H1 (cell line): ENCODE data around the gene ZNF318. TPM values are rescaled to one million over a fixed set of nuclear protein-coding genes. Genes with fewer than 3 reads are reported as not detected.

ENCODE experiments used
- CTCF ChIA-PET: fragments of 300-600 bp; sonication (Branson Sonifier 250); formaldehyde crosslinking; loops from one replicate; lab custom pipeline; 2021; ENCODE audit not compliant: partially characterized antibody; lab: Charles Lee
- POLR2A ChIA-PET: fragments of 300-600 bp; sonication (Branson Sonifier 250); formaldehyde crosslinking; loops from one replicate; lab custom pipeline; 2021; ENCODE audit warnings: inconsistent platforms; ENCODE audit not compliant: partially characterized antibody; lab: Charles Lee
- DNase-seq, 2 experiments: peaks; one replicate each; pipeline versions ENCODE4 v3.0.0 to v3.0.0-alpha.2; 2010 to 2022; ENCODE audit warnings: low spot score in 2 of 2, low read depth in 1 of 2, mixed read lengths in 1 of 2
- FAIRE-seq: peaks from 2 replicates; lab custom pipeline; 2011; peaks lifted over from hg19 to GRCh38; lab: Jason Lieb, UNC
- H2AFZ ChIP-seq: 2 replicates; pipeline ENCODE4 v1.8.1; 2012; ENCODE audit warnings: low read length, inconsistent platforms
- H2AK5ac ChIP-seq: 2 replicates; pipeline ENCODE4 v1.6.1; 2013; ENCODE audit warnings: low read depth, low read length
- H2BK120ac ChIP-seq: replicated peaks from 2 replicates; pipeline ENCODE3; 2013; ENCODE audit warnings: low read depth, low read length, inconsistent platforms
- H2BK12ac ChIP-seq: 2 replicates; pipeline ENCODE4 v1.6.1; 2013; ENCODE audit warnings: low read depth, low read length
- H2BK15ac ChIP-seq: 2 replicates; pipeline ENCODE4 v1.6.1; 2013; ENCODE audit warnings: low read length
- H2BK20ac ChIP-seq: 2 replicates; pipeline ENCODE4 v1.6.1; 2013; ENCODE audit warnings: low read length
- H2BK5ac ChIP-seq: 2 replicates; pipeline ENCODE4 v1.6.1; 2013; ENCODE audit warnings: low read depth, low read length
- H3K14ac ChIP-seq: 2 replicates; pipeline ENCODE4 v1.6.1; 2013; ENCODE audit warnings: inconsistent platforms; ENCODE audit not compliant: insufficient read length
- H3K18ac ChIP-seq: 2 replicates; pipeline ENCODE4 v1.6.1; 2013; ENCODE audit warnings: low read length; ENCODE audit errors: extremely low read depth
- H3K23ac ChIP-seq: 2 replicates; pipeline ENCODE4 v1.6.1; 2013; ENCODE audit warnings: inconsistent platforms; ENCODE audit not compliant: insufficient read length
- H3K23me2 ChIP-seq: 2 replicates; pipeline ENCODE4 v1.6.1; 2013; ENCODE audit warnings: low read depth, low read length
- H3K27ac ChIP-seq: 2 replicates; pipeline ENCODE4 v1.6.1; 2011; ENCODE audit warnings: low read depth, low read length, inconsistent platforms
- H3K27me3 ChIP-seq, 4 experiments: replicated peaks in 1 of 4; 1 replicate in 1 of 4; 2 replicates in 3 of 4; pipeline versions ENCODE4 v1.6.1 to v1.8.1; 2011 to 2013; ENCODE audit warnings: low read length in 3 of 4, mild to moderate bottlenecking in 3 of 4, inconsistent platforms in 2 of 4, mixed read lengths in 2 of 4, moderate library complexity in 1 of 4; ENCODE audit not compliant: control insufficient read depth in 3 of 4, insufficient read depth in 3 of 4; ENCODE audit errors: extremely low read depth in 1 of 4
- H3K36me3 ChIP-seq, 4 experiments: 2 replicates each; pipeline versions ENCODE4 v1.6.1 to v1.8.1; 2011 to 2013; ENCODE audit warnings: mild to moderate bottlenecking in 4 of 4, low read length in 3 of 4, moderate library complexity in 2 of 4, control low read depth in 1 of 4, inconsistent platforms in 1 of 4; ENCODE audit not compliant: insufficient read depth in 4 of 4, control insufficient read depth in 2 of 4
- H3K4ac ChIP-seq: replicated peaks from 2 replicates; pipeline ENCODE3; 2013; ENCODE audit warnings: low read length, low read depth, mixed read lengths, inconsistent platforms; ENCODE audit not compliant: insufficient read length
- H3K4me1 ChIP-seq, 4 experiments: replicated peaks in 1 of 4; 1 replicate in 1 of 4; 2 replicates in 3 of 4; pipeline versions ENCODE4 v1.6.1 to v1.8.1; 2011 to 2013; ENCODE audit warnings: low read length in 3 of 4, inconsistent platforms in 2 of 4, mixed read lengths in 1 of 4; ENCODE audit not compliant: insufficient read depth in 4 of 4, control insufficient read depth in 3 of 4
- H3K4me2 ChIP-seq, 2 experiments: 2 replicates each; pipeline versions ENCODE4 v1.6.1 to v1.8.1; 2011 to 2013; ENCODE audit warnings: low read depth in 2 of 2, low read length in 2 of 2, control low read depth in 1 of 2, inconsistent platforms in 1 of 2, mild to moderate bottlenecking in 1 of 2; ENCODE audit not compliant: insufficient read depth in 1 of 2
- H3K4me3 ChIP-seq, 4 experiments: fragments of 200-600, 300-600 bp in 1 of 4; sonication (generic), shearing (Covaris generic), sonication (Bioruptor Twin) in 1 of 4; 2 replicates each; pipeline versions ENCODE4 v1.5.1 to v1.8.1; 2011 to 2016; ENCODE audit warnings: low read length in 4 of 4, low read depth in 3 of 4, control low read depth in 2 of 4, inconsistent platforms in 2 of 4, mild to moderate bottlenecking in 2 of 4, mixed read lengths in 1 of 4, moderate library complexity in 1 of 4; ENCODE audit not compliant: insufficient read depth in 2 of 4; ENCODE audit errors: extremely low read depth in 1 of 4
- H3K56ac ChIP-seq: replicated peaks from 2 replicates; pipeline ENCODE3; 2013; ENCODE audit warnings: low read depth, mild to moderate bottlenecking, mixed read lengths, low read length, inconsistent platforms; ENCODE audit not compliant: insufficient read length
- H3K79me1 ChIP-seq: 2 replicates; pipeline ENCODE4 v1.6.1; 2013; ENCODE audit warnings: low read depth, low read length, control low read depth
- H3K79me2 ChIP-seq, 2 experiments: 2 replicates each; pipeline versions ENCODE4 v1.6.1 to v1.8.1; 2012 to 2013; ENCODE audit warnings: low read length in 2 of 2, mild to moderate bottlenecking in 2 of 2, inconsistent platforms in 1 of 2; ENCODE audit not compliant: insufficient read depth in 2 of 2, control insufficient read depth in 1 of 2
- H3K9ac ChIP-seq, 4 experiments: replicated peaks in 1 of 4; 1 replicate in 1 of 4; 2 replicates in 3 of 4; pipeline versions ENCODE4 v1.6.1 to v1.8.1; 2011 to 2013; ENCODE audit warnings: low read depth in 3 of 4, low read length in 3 of 4, control low read depth in 2 of 4, mild to moderate bottlenecking in 2 of 4, moderate library complexity in 2 of 4, inconsistent platforms in 1 of 4; ENCODE audit errors: extremely low read depth in 1 of 4
- H3K9me3 ChIP-seq, 2 experiments: 2 replicates each; pipeline versions ENCODE4 v1.6.1 to v1.8.1; 2012 to 2013; ENCODE audit warnings: mild to moderate bottlenecking in 2 of 2, moderate library complexity in 2 of 2, control low read depth in 1 of 2, inconsistent platforms in 1 of 2, low read depth in 1 of 2, low read length in 1 of 2, mixed read lengths in 1 of 2; ENCODE audit not compliant: insufficient read depth in 2 of 2
- H4K20me1 ChIP-seq, 2 experiments: replicated peaks in 1 of 2; 2 replicates each; pipeline versions ENCODE3 to v1.8.1; 2011 to 2013; ENCODE audit warnings: inconsistent platforms in 2 of 2, low read length in 2 of 2, mild to moderate bottlenecking in 1 of 2; ENCODE audit not compliant: insufficient read depth in 2 of 2, control insufficient read depth in 1 of 2
- H4K5ac ChIP-seq: 2 replicates; pipeline ENCODE4 v1.6.1; 2013; ENCODE audit warnings: low read length, low read depth, mixed read lengths, inconsistent platforms; ENCODE audit not compliant: insufficient read length
- H4K8ac ChIP-seq: 2 replicates; pipeline ENCODE4 v1.8.0; 2013; ENCODE audit warnings: mild to moderate bottlenecking, moderate library complexity, low read length, inconsistent platforms; ENCODE audit not compliant: insufficient read depth; ENCODE audit errors: extremely low read depth
- H4K91ac ChIP-seq: replicated peaks from 2 replicates; pipeline ENCODE3; 2013; ENCODE audit warnings: low read length, mixed read lengths, inconsistent platforms; ENCODE audit not compliant: insufficient read length
- BRCA1 ChIP-seq: IDR thresholded peaks from 2 replicates; pipeline ENCODE4 v1.6.1; 2012; ENCODE audit warnings: low read depth, low read length, improper control_type of control experiment
- CBX5 ChIP-seq: fragments of 300-800, 300-1000 bp; sonication (generic); IDR thresholded peaks from 2 replicates; pipeline ENCODE4 v1.7.1; 2016; ENCODE audit warnings: antibody characterized with exemption, low read length, low read depth
- EGR1 ChIP-seq: IDR thresholded peaks from 2 replicates; pipeline ENCODE4 v1.6.1; 2011; ENCODE audit warnings: low read depth, low read length, borderline replicate concordance
- EZH2 ChIP-seq: fragments of 200-600 bp; sonication (generic); IDR thresholded peaks from 2 replicates; pipeline ENCODE4 v1.7.1; 2012; ENCODE audit warnings: low read depth, mild to moderate bottlenecking, moderate library complexity, low read length, inconsistent platforms; ENCODE audit not compliant: severe bottlenecking
- FOSL1 ChIP-seq: IDR thresholded peaks from 2 replicates; pipeline ENCODE4 v1.6.1; 2011; ENCODE audit warnings: mild to moderate bottlenecking, low read depth, low read length, moderate library complexity; ENCODE audit not compliant: insufficient read depth
- KDM1A ChIP-seq: fragments of 200-600, 300-600 bp; sonication (generic); IDR thresholded peaks from 2 replicates; pipeline ENCODE4 v1.7.1; 2016; ENCODE audit warnings: mild to moderate bottlenecking, low read length, borderline replicate concordance
- MAFK ChIP-seq: IDR thresholded peaks from 2 replicates; pipeline ENCODE4 v1.6.1; 2012; ENCODE audit warnings: low read depth, mild to moderate bottlenecking, improper control_type of control experiment, low read length
- PHF8 ChIP-seq: fragments of 200-600 bp; sonication (generic); conservative IDR thresholded peaks from 2 replicates; pipeline ENCODE4 v1.7.1; 2012; ENCODE audit warnings: low read depth, mild to moderate bottlenecking, inconsistent platforms, low read length, moderate library complexity
- POLR2AphosphoS5 ChIP-seq: IDR thresholded peaks from 2 replicates; pipeline ENCODE4 v1.6.1; 2011; ENCODE audit warnings: low read depth, low read length
- SIRT6 ChIP-seq: IDR thresholded peaks from one replicate; pipeline ENCODE4 v1.7.1; 2012; ENCODE audit warnings: low read length, inconsistent platforms
- SRF ChIP-seq: IDR thresholded peaks from 2 replicates; pipeline ENCODE4 v1.6.1; 2011; ENCODE audit warnings: mild to moderate bottlenecking, low read depth, low read length, moderate library complexity
- TEAD4 ChIP-seq: IDR thresholded peaks from 2 replicates; pipeline ENCODE4 v1.6.1; 2012; ENCODE audit warnings: low read depth, low read length, inconsistent platforms, mixed read lengths
- WGBS, 2 experiments: shearing (Covaris generic) in 1 of 2; methylation state at CpG; one replicate each; pipeline versions ENCODE4 v1.1.6 to v1.1.7; 2013 to 2015; ENCODE audit warnings: low lambda C conversion rate in 2 of 2, mixed read lengths in 2 of 2, inconsistent platforms in 1 of 2, low coverage in 1 of 2, missing lambda C conversion rate in 1 of 2; ENCODE audit not compliant: insufficient replicate concordance in 2 of 2, insufficient coverage in 1 of 2, insufficient read length in 1 of 2; ENCODE audit errors: extremely low coverage in 1 of 2, missing lambda C conversion rate in 1 of 2; 5-methylcytosine and 5-hydroxymethylcytosine counted together
- polyA plus RNA-seq, 7 experiments: library from polyadenylated mRNA; depleted of rRNA in 3 of 7; stranded (reverse) in 5 of 7; unstranded in 2 of 7; fragments of >200 nt in 5 of 7; fragments of 200-250 nt in 2 of 7; gene quantifications; 1 replicate in 5 of 7; 2 replicates in 1 of 7; 4 replicates in 1 of 7; pipeline versions ENCODE4 v1.2.1 to v1.2.3, GENCODE V29; 2011 to 2013; ENCODE audit warnings: missing spikeins in 2 of 7, mixed read lengths in 2 of 7
- total RNA-seq: library from RNA; stranded (reverse); fragmentation: NEBNext Ultra II Directional; extraction: Animal tissue kit (Norgen Biotek cat#: 25700); gene quantifications from 2 replicates; pipeline ENCODE4 v1.2.1, GENCODE V29; 2021
- TF ChIP-seq, protein P1 (sequence below): IDR thresholded peaks from 2 replicates; pipeline ENCODE4 v1.6.1; 2012; ENCODE audit warnings: inconsistent platforms

Gene ZNF318
- total and polyA plus RNA-seq, 2 of the 8 experiments (the other 6 are each of a cell fraction or from before 2014, with no cell fraction given) = 10.2 to 22.1 TPM

DNA sequence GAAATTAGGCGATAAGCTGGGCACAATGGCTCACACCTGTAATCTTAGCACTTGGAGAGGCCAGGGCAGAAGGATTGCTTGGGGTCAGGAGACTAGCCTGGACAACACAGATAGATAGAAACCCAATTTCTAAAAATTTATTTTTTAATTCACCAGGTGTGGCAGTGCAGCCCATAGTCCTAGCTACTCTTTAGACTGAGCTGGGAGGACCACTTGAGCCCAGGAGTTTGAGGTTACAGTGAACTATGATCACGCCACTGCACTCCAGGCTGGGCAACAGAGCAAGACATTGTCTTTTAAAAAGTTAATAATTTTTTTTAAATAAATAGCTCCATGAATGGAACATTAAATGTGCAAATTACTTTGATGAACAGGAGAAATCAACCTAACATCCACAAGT, 8.2 kb downstream of the ZNF318 start:
- Histone ChIP-seq H3K23ac (no peak overlapping the region), H3K9me3 (no peaks in the 10 kb centered on the region), H2AFZ (no peak overlapping the region), H2AK5ac (no peak overlapping the region), H3K4ac (no peak overlapping the region), H3K36me3 (peaks cover 0 to 18% (median 3%) of the 10 kb centered on the region in 4 experiments; a peak in 6 of 8 replicates), H2BK15ac (no peak overlapping the region), H3K4me3 (no peak overlapping the region), H3K14ac (no peak overlapping the region), H3K4me1 (peaks cover 0 to 2% (median 0%) of the 10 kb centered on the region in 4 experiments; a peak in 2 of 7 replicates), H4K8ac (no peak overlapping the region), H3K56ac (no peak overlapping the region), H2BK5ac (no peak overlapping the region), H3K79me1 (no peaks in the 10 kb centered on the region), H3K27me3 (no peaks in the 10 kb centered on the region), H2BK120ac (no peak overlapping the region), H4K91ac (no peak overlapping the region), H3K18ac (no peak overlapping the region), H2BK12ac (no peak overlapping the region), H3K79me2 (no peaks in the 10 kb centered on the region), H4K20me1 (no peaks in the 10 kb centered on the region), H2BK20ac (no peak overlapping the region), H4K5ac (no peak overlapping the region), H3K4me2 (no peak overlapping the region), H3K27ac (no peak overlapping the region), H3K9ac (no peak overlapping the region), H3K23me2 (no peaks in the 10 kb centered on the region)
- 83% methylated on average over 2 of the region's 2 CpGs; no CpG with 5 or more reads in 1 of the 2 experiments for WGBS, 2 experiments
- POLR2A ChIA-PET = interaction anchor here (0.8 to 1.3 kb wide), 3 partner anchors 8 to 11 kb away, joined by 3 to 4 read pairs (median 3); partner anchors contain the start of gene ZNF318
- FAIRE-seq = no peak
- DNase-seq = no peak
- CTCF ChIA-PET = interaction anchor here (0.9 to 1.9 kb wide), 9 partner anchors 12 to 146 kb away, joined by 3 to 9 read pairs (median 4); no protein-coding TSS in a partner anchor
- TF ChIP-seq KDM1A (no peak), MAFK (no peak), POLR2AphosphoS5 (no peak), FOSL1 (no peak), EZH2 (no peak), BRCA1 (no peak), CBX5 (no peak), PHF8 (no peak), TEAD4 (no peak), SRF (no peak), SIRT6 (no peak), EGR1 (no peak)
- TF ChIP-seq, protein P1, sequence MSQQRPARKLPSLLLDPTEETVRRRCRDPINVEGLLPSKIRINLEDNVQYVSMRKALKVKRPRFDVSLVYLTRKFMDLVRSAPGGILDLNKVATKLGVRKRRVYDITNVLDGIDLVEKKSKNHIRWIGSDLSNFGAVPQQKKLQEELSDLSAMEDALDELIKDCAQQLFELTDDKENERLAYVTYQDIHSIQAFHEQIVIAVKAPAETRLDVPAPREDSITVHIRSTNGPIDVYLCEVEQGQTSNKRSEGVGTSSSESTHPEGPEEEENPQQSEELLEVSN = no peak
